GM23338 (cell line): ENCODE results near the gene EXOC4.

ENCODE experiments used
- CREB1 ChIP-seq: fragments of 250-450 bp; sonication (Bioruptor Pico); IDR thresholded peaks from 2 replicates; pipeline ENCODE4 v1.5.0; 2020; ENCODE audit warnings: low read depth, mild to moderate bottlenecking, moderate library complexity
- CTCF ChIP-seq, 2 experiments: fragments of 200-600 bp in 1 of 2; sonication (generic) in 1 of 2; conservative IDR thresholded peaks; 2 replicates each; pipeline versions ENCODE4 v1.5.1 to v1.6.1; 2016 to 2017; ENCODE audit warnings: antibody characterized with exemption in 2 of 2, low read depth in 2 of 2, mild to moderate bottlenecking in 2 of 2, moderate library complexity in 1 of 2
- EZH2 ChIP-seq: fragments of 200-600 bp; sonication (generic); IDR thresholded peaks from one replicate; pipeline ENCODE4 v1.8.0; 2017; ENCODE audit warnings: antibody characterized with exemption, mild to moderate bottlenecking, low read depth; ENCODE audit not compliant: unreplicated experiment
- EZH2phosphoT487 ChIP-seq: fragments of 200-600 bp; sonication (generic); IDR thresholded peaks from one replicate; pipeline ENCODE4 v1.8.1; 2018; ENCODE audit warnings: antibody characterized with exemption; ENCODE audit not compliant: unreplicated experiment
- JUNB ChIP-seq: IDR thresholded peaks from one replicate; pipeline ENCODE4 v1.6.1; 2016; ENCODE audit warnings: antibody characterized with exemption; ENCODE audit not compliant: unreplicated experiment
- POLR2AphosphoS5 ChIP-seq: IDR thresholded peaks from 2 replicates; pipeline ENCODE4 v1.6.1; 2016; ENCODE audit warnings: antibody characterized with exemption, low read depth
- ZNF114 ChIP-seq: fragments of 250-450 bp; sonication (Bioruptor Pico); IDR thresholded peaks from 2 replicates; pipeline ENCODE4 v1.5.0; 2020; ENCODE audit warnings: mild to moderate bottlenecking, moderate library complexity
- ZNF331 ChIP-seq: fragments of 250-450 bp; sonication (Bioruptor Pico); IDR thresholded peaks from 2 replicates; pipeline ENCODE4 v1.5.0; 2020; ENCODE audit warnings: low read depth, mild to moderate bottlenecking, moderate library complexity
- TF ChIP-seq, protein P1 (sequence below): IDR thresholded peaks from one replicate; pipeline ENCODE4 v1.6.1; 2018; ENCODE audit warnings: antibody characterized with exemption; ENCODE audit not compliant: unreplicated experiment

DNA sequence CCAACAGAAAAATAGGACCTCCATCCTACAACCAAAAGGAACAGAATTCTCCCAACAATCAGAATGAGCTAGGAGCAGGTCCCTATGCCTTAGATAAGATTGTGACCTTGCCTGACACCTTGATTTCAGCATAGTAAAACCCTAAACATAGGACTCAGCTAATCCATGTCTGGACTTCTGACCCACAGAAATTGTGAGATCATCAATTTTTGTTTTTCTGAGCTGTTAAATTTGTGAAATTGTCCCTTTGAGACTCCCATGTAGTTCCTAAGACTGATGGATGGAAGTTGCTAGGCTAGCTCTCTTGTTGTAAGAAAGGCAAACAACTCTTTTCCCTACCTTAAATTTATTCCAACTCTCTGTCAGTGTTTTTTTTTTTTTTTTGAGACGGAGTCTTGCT lies 244.2 kb downstream of the EXOC4 start:
- TF ChIP-seq CTCF (conservative IDR thresholded peaks at IDR 0.05; ENCODE audit: low read depth in 2 of 2) (no peak), EZH2 (no peak), JUNB (no peak), ZNF114 (no peak), CREB1 (CRISPR knock-in tag) (no peak), ZNF331 (no peak), EZH2phosphoT487 (no peak), POLR2AphosphoS5 (no peak)
- TF ChIP-seq, protein P1, sequence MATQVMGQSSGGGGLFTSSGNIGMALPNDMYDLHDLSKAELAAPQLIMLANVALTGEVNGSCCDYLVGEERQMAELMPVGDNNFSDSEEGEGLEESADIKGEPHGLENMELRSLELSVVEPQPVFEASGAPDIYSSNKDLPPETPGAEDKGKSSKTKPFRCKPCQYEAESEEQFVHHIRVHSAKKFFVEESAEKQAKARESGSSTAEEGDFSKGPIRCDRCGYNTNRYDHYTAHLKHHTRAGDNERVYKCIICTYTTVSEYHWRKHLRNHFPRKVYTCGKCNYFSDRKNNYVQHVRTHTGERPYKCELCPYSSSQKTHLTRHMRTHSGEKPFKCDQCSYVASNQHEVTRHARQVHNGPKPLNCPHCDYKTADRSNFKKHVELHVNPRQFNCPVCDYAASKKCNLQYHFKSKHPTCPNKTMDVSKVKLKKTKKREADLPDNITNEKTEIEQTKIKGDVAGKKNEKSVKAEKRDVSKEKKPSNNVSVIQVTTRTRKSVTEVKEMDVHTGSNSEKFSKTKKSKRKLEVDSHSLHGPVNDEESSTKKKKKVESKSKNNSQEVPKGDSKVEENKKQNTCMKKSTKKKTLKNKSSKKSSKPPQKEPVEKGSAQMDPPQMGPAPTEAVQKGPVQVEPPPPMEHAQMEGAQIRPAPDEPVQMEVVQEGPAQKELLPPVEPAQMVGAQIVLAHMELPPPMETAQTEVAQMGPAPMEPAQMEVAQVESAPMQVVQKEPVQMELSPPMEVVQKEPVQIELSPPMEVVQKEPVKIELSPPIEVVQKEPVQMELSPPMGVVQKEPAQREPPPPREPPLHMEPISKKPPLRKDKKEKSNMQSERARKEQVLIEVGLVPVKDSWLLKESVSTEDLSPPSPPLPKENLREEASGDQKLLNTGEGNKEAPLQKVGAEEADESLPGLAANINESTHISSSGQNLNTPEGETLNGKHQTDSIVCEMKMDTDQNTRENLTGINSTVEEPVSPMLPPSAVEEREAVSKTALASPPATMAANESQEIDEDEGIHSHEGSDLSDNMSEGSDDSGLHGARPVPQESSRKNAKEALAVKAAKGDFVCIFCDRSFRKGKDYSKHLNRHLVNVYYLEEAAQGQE: no peak
